SK-N-SH treated with all-trans-retinoic acid at 6 μM for 48 hours (cell line): ENCODE measurements around the gene RIMBP2.

Experiments used
- ARNTL ChIP-seq: fragments of 450-650 bp; formaldehyde crosslinking; IDR thresholded peaks from 2 replicates; pipeline ENCODE4 v1.5.0; 2020; ENCODE audit warnings: low read depth, mild to moderate bottlenecking, moderate library complexity, borderline replicate concordance
- CREB5 ChIP-seq: fragments of 250-450 bp; sonication (Bioruptor Pico); IDR thresholded peaks from 2 replicates; pipeline ENCODE4 v1.5.1; 2020; ENCODE audit warnings: low read depth, mild to moderate bottlenecking, moderate library complexity
- GLIS3 ChIP-seq: fragments of 250-450 bp; sonication (Bioruptor Pico); IDR thresholded peaks from 2 replicates; pipeline ENCODE4 v1.5.0; 2020; ENCODE audit warnings: mild to moderate bottlenecking, moderate library complexity
- ISL1 ChIP-seq: fragments of 250-450 bp; sonication (Bioruptor Pico); IDR thresholded peaks from 2 replicates; pipeline ENCODE4 v2.1.2; 2022; ENCODE audit warnings: mild to moderate bottlenecking, moderate library complexity
- PATZ1 ChIP-seq: fragments of 250-450 bp; sonication (Bioruptor Pico); IDR thresholded peaks from 2 replicates; pipeline ENCODE4 v1.8.0; 2020; ENCODE audit warnings: mild to moderate bottlenecking, moderate library complexity, borderline replicate concordance
- POU6F1 ChIP-seq: fragments of 250-450 bp; sonication (Bioruptor Pico); IDR thresholded peaks from 2 replicates; pipeline ENCODE4 v1.8.0; 2021; ENCODE audit warnings: low read depth, mild to moderate bottlenecking, moderate library complexity, borderline replicate concordance
- PPARA ChIP-seq: fragments of 250-450 bp; sonication (Bioruptor Pico); IDR thresholded peaks from 2 replicates; pipeline ENCODE4 v1.5.0; 2020; ENCODE audit warnings: mild to moderate bottlenecking, borderline replicate concordance
- TCF4 ChIP-seq: fragments of 250-450 bp; sonication (Bioruptor Pico); IDR thresholded peaks from 2 replicates; pipeline ENCODE4 v1.8.0; 2021; ENCODE audit warnings: mild to moderate bottlenecking, moderate library complexity, borderline replicate concordance
- TOX ChIP-seq: fragments of 250-450 bp; sonication (Bioruptor Pico); IDR thresholded peaks from 2 replicates; pipeline ENCODE4 v1.8.0; 2021; ENCODE audit warnings: mild to moderate bottlenecking, moderate library complexity, borderline replicate concordance
- ZFP30 ChIP-seq: fragments of 450-650 bp; formaldehyde crosslinking; IDR thresholded peaks from 2 replicates; pipeline ENCODE4 v1.5.0; 2022; ENCODE audit warnings: mild to moderate bottlenecking, moderate library complexity

- TF ChIP-seq POU6F1 (CRISPR knock-in tag) (no peak), ARNTL (CRISPR knock-in tag) (no peak), ISL1 (CRISPR knock-in tag) (no peak), TOX (CRISPR knock-in tag) (no peak), PATZ1 (no peak), GLIS3 (no peak), TCF4 (no peak), CREB5 (CRISPR knock-in tag) (no peak), ZFP30 (CRISPR knock-in tag) (no peak), PPARA (CRISPR knock-in tag) (no peak)
These were observed 276.8 kb downstream of the RIMBP2 start for GRCh38 chr12:130439250-130439649.
